GM06990 (cell line): Measurements from ENCODE around the gene PRUNE2.

Experiments
- DNase-seq: peaks from one replicate; pipeline ENCODE4 v3.0.0-alpha.2; 2011; ENCODE audit not compliant: insufficient read length; ENCODE audit errors: extremely low read depth
- H3K27me3 ChIP-seq: replicated peaks from 2 replicates; pipeline ENCODE4 v1.6.0; 2011; ENCODE audit warnings: low read length; ENCODE audit not compliant: control insufficient read depth, insufficient read depth
- H3K36me3 ChIP-seq: 2 replicates; pipeline ENCODE4 v1.5.1; 2011; ENCODE audit warnings: low read length; ENCODE audit not compliant: control insufficient read depth, insufficient read depth
- H3K4me3 ChIP-seq: replicated peaks from 2 replicates; pipeline ENCODE4 v1.5.1; 2011; ENCODE audit warnings: low read depth, mild to moderate bottlenecking, control low read depth, low read length
- TF ChIP-seq, protein P1 (sequence below): IDR thresholded peaks from 2 replicates; pipeline ENCODE4 v1.5.1; 2011; ENCODE audit warnings: low read length, control low read depth, mild to moderate bottlenecking, inconsistent platforms; ENCODE audit not compliant: insufficient read depth, poor library complexity, severe bottlenecking

Gene PRUNE2

DNA sequence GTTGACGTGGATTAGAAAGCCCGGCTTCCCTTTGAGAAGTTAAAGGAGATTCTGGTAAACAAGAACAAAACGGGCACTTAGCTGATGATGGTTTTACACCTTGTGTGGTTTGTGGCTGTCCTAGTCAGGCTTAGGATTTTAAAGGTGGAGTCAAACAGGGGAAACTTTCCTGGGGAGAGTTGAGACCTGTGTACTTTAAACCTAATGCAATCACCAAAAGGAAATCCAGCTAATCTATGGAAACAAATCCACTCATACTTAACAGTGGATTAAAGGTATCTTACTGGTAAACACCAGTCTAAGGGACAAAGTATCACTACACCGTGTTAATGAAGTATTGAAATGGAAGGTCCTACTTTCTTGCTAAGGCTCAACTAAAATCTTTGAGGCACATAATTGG, 291.9 kb downstream of the PRUNE2 start:
- Histone ChIP-seq H3K36me3 (no peaks in the 10 kb centered on the region), H3K4me3 (no peak overlapping the region), H3K27me3 (no peaks in the 10 kb centered on the region)
- no peak for DNase-seq
- TF ChIP-seq, protein P1, sequence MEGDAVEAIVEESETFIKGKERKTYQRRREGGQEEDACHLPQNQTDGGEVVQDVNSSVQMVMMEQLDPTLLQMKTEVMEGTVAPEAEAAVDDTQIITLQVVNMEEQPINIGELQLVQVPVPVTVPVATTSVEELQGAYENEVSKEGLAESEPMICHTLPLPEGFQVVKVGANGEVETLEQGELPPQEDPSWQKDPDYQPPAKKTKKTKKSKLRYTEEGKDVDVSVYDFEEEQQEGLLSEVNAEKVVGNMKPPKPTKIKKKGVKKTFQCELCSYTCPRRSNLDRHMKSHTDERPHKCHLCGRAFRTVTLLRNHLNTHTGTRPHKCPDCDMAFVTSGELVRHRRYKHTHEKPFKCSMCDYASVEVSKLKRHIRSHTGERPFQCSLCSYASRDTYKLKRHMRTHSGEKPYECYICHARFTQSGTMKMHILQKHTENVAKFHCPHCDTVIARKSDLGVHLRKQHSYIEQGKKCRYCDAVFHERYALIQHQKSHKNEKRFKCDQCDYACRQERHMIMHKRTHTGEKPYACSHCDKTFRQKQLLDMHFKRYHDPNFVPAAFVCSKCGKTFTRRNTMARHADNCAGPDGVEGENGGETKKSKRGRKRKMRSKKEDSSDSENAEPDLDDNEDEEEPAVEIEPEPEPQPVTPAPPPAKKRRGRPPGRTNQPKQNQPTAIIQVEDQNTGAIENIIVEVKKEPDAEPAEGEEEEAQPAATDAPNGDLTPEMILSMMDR, result no peak

DNA sequence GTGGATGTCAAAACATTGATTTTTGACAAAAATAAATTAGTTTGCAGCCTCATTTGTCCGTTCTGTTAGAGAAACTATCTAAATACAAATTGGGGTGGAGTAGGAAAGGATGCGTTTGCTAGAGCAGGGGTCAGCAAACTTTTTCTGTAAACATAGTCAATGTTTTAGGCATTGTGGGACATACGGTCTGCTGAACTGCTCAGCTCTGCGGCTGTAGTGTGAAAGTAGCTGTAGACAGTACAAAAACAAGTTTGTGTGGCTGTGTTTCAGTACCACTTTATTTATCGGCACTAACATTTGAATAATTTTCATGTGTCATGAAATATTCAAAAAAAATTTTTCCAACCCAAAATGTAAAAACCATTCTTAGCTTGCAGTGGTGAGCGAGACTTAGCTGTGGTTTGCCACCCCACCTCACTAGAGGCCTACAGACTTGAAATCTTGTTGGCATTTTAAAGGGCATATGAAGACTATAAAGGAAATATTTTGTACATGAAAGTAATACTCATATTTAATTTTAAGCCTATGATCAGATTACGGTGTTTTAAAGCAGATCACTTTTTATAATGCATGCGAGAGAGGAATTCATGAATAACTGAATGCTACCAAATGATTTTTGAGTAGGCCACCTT, 292.6 kb downstream of the PRUNE2 start:
- TF ChIP-seq, protein P1, result no peak
- Histone ChIP-seq H3K36me3 (no peaks in the 10 kb centered on the region), H3K27me3 (no peaks in the 10 kb centered on the region), H3K4me3 (no peak overlapping the region)
- DNase-seq, result no peak

- DNase-seq, result no peak
- Histone ChIP-seq H3K27me3 (no peaks in the 10 kb centered on the region), H3K36me3 (no peaks in the 10 kb centered on the region), H3K4me3 (no peak overlapping the region)
- TF ChIP-seq, protein P1, result no peak
These were observed 295.9 kb downstream of the PRUNE2 start for GRCh38 chr9:76610011-76610352.

GRCh38 chr9:76609285-76610010, 296.5 kb downstream of the PRUNE2 start:
- Histone ChIP-seq H3K27me3 (no peaks in the 10 kb centered on the region), H3K36me3 (no peaks in the 10 kb centered on the region)
- TF ChIP-seq, protein P1, result no peak

DNA sequence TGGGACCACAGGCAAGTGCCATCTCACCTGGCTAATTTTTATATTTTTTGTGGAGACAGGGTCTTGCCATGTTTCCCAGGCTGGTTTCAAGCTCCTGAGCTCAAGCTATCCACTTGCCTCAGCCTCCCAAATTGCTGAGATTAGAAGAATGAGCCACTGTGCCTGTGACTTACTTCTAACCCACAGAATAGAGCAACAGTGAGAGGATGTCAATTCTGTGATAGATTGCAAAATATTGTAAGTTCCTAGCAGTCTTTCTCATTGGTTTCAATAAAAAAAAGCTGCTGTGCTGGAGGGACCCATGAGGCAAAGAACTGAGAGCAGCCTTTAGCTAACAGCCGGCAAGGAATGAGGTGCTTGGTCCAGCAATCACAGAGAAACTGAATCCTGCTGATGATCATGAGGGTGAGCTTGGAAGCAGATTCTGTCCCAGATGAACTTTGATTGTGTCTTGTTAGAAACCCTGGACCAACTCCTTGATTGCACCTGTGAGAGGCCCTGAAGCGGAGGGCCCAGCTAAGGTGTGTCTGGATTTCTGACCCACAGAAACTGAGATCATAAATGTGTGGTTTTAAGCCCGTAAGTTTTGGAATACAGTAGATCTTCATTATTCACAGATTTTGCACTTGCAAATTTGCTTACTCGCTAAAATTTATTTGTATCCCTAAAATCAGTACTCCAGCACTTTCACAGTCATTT, 297.2 kb downstream of the PRUNE2 start:
- no peak for DNase-seq
- no peaks in the 10 kb centered on the region for H3K27me3 ChIP-seq

More at GRCh38 chr9:76609285-76610010, 296.5 kb downstream of the PRUNE2 start:
- H3K4me3 ChIP-seq, result no peak overlapping the region
- no peak for DNase-seq

More for the DNA sequence above, 297.2 kb downstream of the PRUNE2 start:
- TF ChIP-seq, protein P1, result no peak
- H3K4me3 ChIP-seq, result no peak overlapping the region
- no peaks in the 10 kb centered on the region for H3K36me3 ChIP-seq
